ENCODE results near the gene PEF1.

GRCh38 chr1:31637915-31638673, 6.6 kb downstream of the PEF1 start:
- TF ChIP-seq CTCF (IDR thresholded peaks at IDR 0.05) = no peak
- no peak for TF ChIP-seq EP300 (IDR thresholded peaks at IDR 0.05)
